Measurements from ENCODE around the gene POLR3B. TPM values are rescaled to one million over a fixed set of nuclear protein-coding genes. Genes with fewer than 3 reads are reported as not detected.
A peak's percentile ranks its signal among the peaks of the same experiment; 100 is the strongest.
"Not testable (repeated sequence)": the region's sequence is repeated elsewhere in the genome, so short reads cannot be mapped to it uniquely, and the experiment has no call there.

POLR3B gene
- total RNA-seq, 1 donor from 2014 or later: 24.1 TPM

GRCh38 chr12:106461730-106462129, 104.2 kb downstream of the POLR3B start:
- DNase-seq: no peak

- not testable (repeated sequence) for DNase-seq
Observed at GRCh38 chr12:106465605-106466004, 108.1 kb downstream of the POLR3B start.

- not testable (repeated sequence) for DNase-seq
Observed at GRCh38 chr12:106475662-106476061, 118.1 kb downstream of the POLR3B start.

GRCh38 chr12:106477627-106478026, 120.1 kb downstream of the POLR3B start:
- not testable (repeated sequence) for DNase-seq

GRCh38 chr12:106480251-106480650, 122.7 kb downstream of the POLR3B start:
- DNase-seq: no peak

- no peak for DNase-seq
Observed at GRCh38 chr12:106481246-106481645, 123.7 kb downstream of the POLR3B start.

- no peak for DNase-seq
Observed at GRCh38 chr12:106487664-106488063, 130.1 kb downstream of the POLR3B start.

GRCh38 chr12:106488884-106489283, 131.3 kb downstream of the POLR3B start:
- no peak for DNase-seq

- no peak for DNase-seq
Observed at GRCh38 chr12:106490264-106490663, 132.7 kb downstream of the POLR3B start.

GRCh38 chr12:106492857-106493256, 135.3 kb downstream of the POLR3B start:
- no peak for DNase-seq

- DNase-seq: peak; percentile 47
Observed at GRCh38 chr12:106493531-106493930, 136.0 kb downstream of the POLR3B start.

GRCh38 chr12:106495354-106495965, 137.9 kb downstream of the POLR3B start:
- no peak for DNase-seq

- no peak for DNase-seq
Observed at GRCh38 chr12:106498056-106498455, 140.5 kb downstream of the POLR3B start.

GRCh38 chr12:106499628-106500027, 142.1 kb downstream of the POLR3B start:
- DNase-seq: no peak

GRCh38 chr12:106506691-106507090, 149.1 kb downstream of the POLR3B start:
- DNase-seq: no peak

GRCh38 chr12:106508966-106509365, 151.4 kb downstream of the POLR3B start:
- DNase-seq: no peak

- no peak for DNase-seq
Observed at GRCh38 chr12:106511365-106511764, 153.8 kb downstream of the POLR3B start.

- no peak for DNase-seq
Observed at GRCh38 chr12:106517314-106517713, 159.8 kb downstream of the POLR3B start.

- DNase-seq: peak; percentile 73
Observed at GRCh38 chr12:106519607-106520021, 162.1 kb downstream of the POLR3B start.

- no peak for DNase-seq
Observed at GRCh38 chr12:106521901-106522300, 164.4 kb downstream of the POLR3B start.

GRCh38 chr12:106522708-106523107, 165.2 kb downstream of the POLR3B start:
- DNase-seq: no peak

- DNase-seq: no peak
Observed at GRCh38 chr12:106527356-106527755, 169.8 kb downstream of the POLR3B start.

- no peak for DNase-seq
Observed at GRCh38 chr12:106541201-106541600, 183.7 kb downstream of the POLR3B start.

- DNase-seq: no peak
Observed at GRCh38 chr12:106551410-106551809, 193.9 kb downstream of the POLR3B start.

- DNase-seq: no peak
Observed at GRCh38 chr12:106552228-106552627, 194.7 kb downstream of the POLR3B start.

All from tongue (tissue), 2 donors.